HCT116 (cell line): Measurements from ENCODE around the gene SLC2A4. TPM values are rescaled to one million over a fixed set of nuclear protein-coding genes. Genes with fewer than 3 reads are reported as not detected.

Experiments used
- ATAC-seq: fragments of 200-7000 bp; cut with Tn5 transposase; 2 replicates; pipeline ENCODE4 v1.9.1; 2020; ENCODE audit warnings: mild to moderate bottlenecking, moderate library complexity
- BruUV-seq: library from RNA; stranded (reverse); fragments of 400-500 nt; replicated peaks from 2 replicates; lab custom pipeline; 2021; lab: Mats Ljungman, UMichigan
- CTCF ChIA-PET: fragments of 300-600 bp; sonication (Branson Sonifier 250); formaldehyde crosslinking; loops from one replicate; lab custom pipeline; 2021; ENCODE audit warnings: antibody characterized with exemption; lab: Charles Lee
- POLR2A ChIA-PET: fragments of 300-600, 350-600 bp; sonication (Branson Sonifier 250); formaldehyde crosslinking; loops from one replicate; lab custom pipeline; 2021; ENCODE audit warnings: antibody characterized with exemption; lab: Charles Lee
- RAD21 ChIA-PET, 2 experiments: fragments of 300-600 bp; sonication (Branson Sonifier 250); formaldehyde crosslinking; loops; one replicate each; lab custom pipeline; 2023; ENCODE audit warnings: low total read pairs in 2 of 2; ENCODE audit not compliant: uncharacterized antibody in 2 of 2, unreplicated experiment in 2 of 2, low non-redundant PET in 1 of 2; lab: Charles Lee
- DNase-seq: peaks from one replicate; pipeline ENCODE4 v3.0.0-alpha.2; 2010; ENCODE audit warnings: low read depth, low spot score
- H2AFZ ChIP-seq: fragments of 200-600 bp; shearing (Covaris generic), sonication (generic); 2 replicates; pipeline ENCODE4 v1.6.1; 2017; ENCODE audit warnings: low read depth, mixed run types, mixed read lengths, antibody characterized with exemption, low read length; ENCODE audit not compliant: poor library complexity, severe bottlenecking
- H3K27ac ChIP-seq: 2 replicates; pipeline ENCODE4 v1.5.1; 2012; ENCODE audit warnings: low read depth, low read length
- H3K27me3 ChIP-seq: fragments of 200-600 bp; sonication (generic); 2 replicates; pipeline ENCODE4 v1.6.1; 2016; ENCODE audit warnings: mixed run types, low read length, mixed read lengths; ENCODE audit not compliant: insufficient read depth
- H3K36me3 ChIP-seq, 2 experiments: fragments of 200-500 bp in 1 of 2; fragments of 200-600 bp in 1 of 2; sonication (Bioruptor generic) in 1 of 2; sonication (generic) in 1 of 2; 2 replicates each; pipeline versions ENCODE4 v1.5.1 to v1.6.1; 2014 to 2016; ENCODE audit warnings: low read length in 2 of 2, inconsistent platforms in 1 of 2, mixed read lengths in 1 of 2, mixed run types in 1 of 2; ENCODE audit not compliant: insufficient read depth in 2 of 2, control insufficient read depth in 1 of 2
- H3K4me1 ChIP-seq, 2 experiments: fragments of 200-600 bp in 1 of 2; sonication (generic) in 1 of 2; 2 replicates each; pipeline versions ENCODE4 v1.5.1 to v1.6.1; 2012 to 2017; ENCODE audit warnings: low read length in 2 of 2, inconsistent platforms in 1 of 2, mild to moderate bottlenecking in 1 of 2, mixed read lengths in 1 of 2, mixed run types in 1 of 2, moderate library complexity in 1 of 2; ENCODE audit not compliant: insufficient read depth in 2 of 2, control insufficient read depth in 1 of 2
- H3K4me2 ChIP-seq: fragments of 200-600 bp; sonication (generic); 2 replicates; pipeline ENCODE4 v1.6.1; 2017; ENCODE audit warnings: mixed run types, low read length, mixed read lengths
- H3K4me3 ChIP-seq, 2 experiments: fragments of 200-600 bp in 1 of 2; sonication (generic) in 1 of 2; replicated peaks in 1 of 2; 2 replicates each; pipeline ENCODE4 v1.5.1; 2011 to 2016; ENCODE audit warnings: low read length in 2 of 2, control low read depth in 1 of 2, low read depth in 1 of 2, mild to moderate bottlenecking in 1 of 2, mixed read lengths in 1 of 2, mixed run types in 1 of 2
- H3K79me2 ChIP-seq: fragments of 200-600 bp; sonication (generic); 2 replicates; pipeline ENCODE4 v1.6.1; 2017; ENCODE audit warnings: mild to moderate bottlenecking, mixed run types, low read length, moderate library complexity, mixed read lengths; ENCODE audit not compliant: insufficient read depth
- H3K9ac ChIP-seq: fragments of 200-600 bp; sonication (generic); 2 replicates; pipeline ENCODE4 v1.6.1; 2016; ENCODE audit warnings: low read length, mixed read lengths
- H3K9me2 ChIP-seq: fragments of 200-600 bp; sonication (generic), shearing (Covaris generic); 2 replicates; pipeline ENCODE4 v1.6.1; 2017; ENCODE audit warnings: mixed run types, mild to moderate bottlenecking, moderate library complexity; ENCODE audit not compliant: insufficient read depth
- H3K9me3 ChIP-seq, 2 experiments: fragments of 200-500 bp in 1 of 2; fragments of 200-600 bp in 1 of 2; sonication (Bioruptor generic) in 1 of 2; sonication (generic) in 1 of 2; 2 replicates each; pipeline ENCODE4 v1.6.1; 2014 to 2017; ENCODE audit warnings: low read length in 2 of 2, mixed read lengths in 2 of 2, inconsistent platforms in 1 of 2, low read depth in 1 of 2, mild to moderate bottlenecking in 1 of 2, mixed run types in 1 of 2, moderate library complexity in 1 of 2; ENCODE audit not compliant: control insufficient read depth in 1 of 2, insufficient read depth in 1 of 2
- H4K20me1 ChIP-seq: fragments of 200-600 bp; sonication (generic), shearing (Covaris generic); 2 replicates; pipeline ENCODE4 v1.6.1; 2017; ENCODE audit warnings: mixed run types, mild to moderate bottlenecking, moderate library complexity; ENCODE audit not compliant: insufficient read depth
- EGR1 ChIP-seq: IDR thresholded peaks from 2 replicates; pipeline ENCODE4 v1.6.1; 2012; ENCODE audit warnings: low read depth
- ELF1 ChIP-seq: IDR thresholded peaks from 2 replicates; pipeline ENCODE4 v1.6.1; 2012; ENCODE audit warnings: low read depth, borderline replicate concordance
- EZH2phosphoT487 ChIP-seq: fragments of 200-600 bp; IDR thresholded peaks from 2 replicates; pipeline ENCODE4 v1.6.1; 2018; ENCODE audit warnings: antibody characterized with exemption, borderline replicate concordance
- FOSL1 ChIP-seq: IDR thresholded peaks from 2 replicates; pipeline ENCODE4 v1.6.1; 2012; ENCODE audit warnings: low read depth
- JUND ChIP-seq: IDR thresholded peaks from 2 replicates; pipeline ENCODE4 v1.6.1; 2012
- POLR2A ChIP-seq: IDR thresholded peaks from 2 replicates; pipeline ENCODE4 v1.7.0; 2011; ENCODE audit warnings: borderline replicate concordance; ENCODE audit not compliant: insufficient read depth, insufficient read length; ENCODE audit errors: extremely low read depth
- POLR2AphosphoS5 ChIP-seq: IDR thresholded peaks from 2 replicates; pipeline ENCODE4 v1.6.1; 2011; ENCODE audit warnings: mild to moderate bottlenecking, low read depth, low read length, moderate library complexity
- SIN3A ChIP-seq: IDR thresholded peaks from 2 replicates; pipeline ENCODE4 v1.6.1; 2012; ENCODE audit warnings: low read depth
- SP1 ChIP-seq: IDR thresholded peaks from 2 replicates; pipeline ENCODE4 v1.6.1; 2012; ENCODE audit warnings: low read depth
- SRF ChIP-seq: IDR thresholded peaks from 2 replicates; pipeline ENCODE4 v1.6.1; 2012; ENCODE audit warnings: low read depth
- ZFX ChIP-seq: fragments of 450-650 bp; IDR thresholded peaks from 2 replicates; pipeline ENCODE4 v1.6.1; 2017
- ZNF274 ChIP-seq: fragments of 200-500 bp; sonication (Bioruptor generic); IDR thresholded peaks from 2 replicates; pipeline ENCODE4 v1.6.1; 2014; ENCODE audit warnings: mild to moderate bottlenecking, low read depth, low read length, inconsistent platforms
- intact Hi-C: fragments of 100-400 bp; cut with micrococcal nuclease; formaldehyde crosslinking; loops from 2 replicates; pipeline ENCODE4 v1.10.0; 2022
- total RNA-seq: library from RNA; stranded (reverse); gene quantifications from one replicate; pipeline ENCODE4 v1.2.1, GENCODE V29; 2021; ENCODE audit not compliant: unreplicated experiment
- TF ChIP-seq, protein P1 (sequence below): IDR thresholded peaks from 2 replicates; pipeline ENCODE4 v1.6.1; 2012
- TF ChIP-seq, protein P2 (sequence below), 3 experiments: fragments of 200-600 bp in 1 of 3; sonication (generic) in 1 of 3; IDR thresholded peaks in 2 of 3; conservative IDR thresholded peaks in 1 of 3; 2 replicates each; pipeline ENCODE4 v1.5.1; 2012 to 2017; ENCODE audit warnings: low read depth in 2 of 3, low read length in 2 of 3, antibody characterized with exemption in 1 of 3, borderline replicate concordance in 1 of 3, control low read depth in 1 of 3, mild to moderate bottlenecking in 1 of 3, mixed read lengths in 1 of 3, mixed run types in 1 of 3, moderate library complexity in 1 of 3; ENCODE audit not compliant: insufficient read depth in 1 of 3
- TF ChIP-seq, protein P3 (sequence below): IDR thresholded peaks from 2 replicates; pipeline ENCODE4 v1.6.1; 2012

The SLC2A4 gene
- total RNA-seq, 1 experiment from 2014 or later: 2.5 TPM

DNA sequence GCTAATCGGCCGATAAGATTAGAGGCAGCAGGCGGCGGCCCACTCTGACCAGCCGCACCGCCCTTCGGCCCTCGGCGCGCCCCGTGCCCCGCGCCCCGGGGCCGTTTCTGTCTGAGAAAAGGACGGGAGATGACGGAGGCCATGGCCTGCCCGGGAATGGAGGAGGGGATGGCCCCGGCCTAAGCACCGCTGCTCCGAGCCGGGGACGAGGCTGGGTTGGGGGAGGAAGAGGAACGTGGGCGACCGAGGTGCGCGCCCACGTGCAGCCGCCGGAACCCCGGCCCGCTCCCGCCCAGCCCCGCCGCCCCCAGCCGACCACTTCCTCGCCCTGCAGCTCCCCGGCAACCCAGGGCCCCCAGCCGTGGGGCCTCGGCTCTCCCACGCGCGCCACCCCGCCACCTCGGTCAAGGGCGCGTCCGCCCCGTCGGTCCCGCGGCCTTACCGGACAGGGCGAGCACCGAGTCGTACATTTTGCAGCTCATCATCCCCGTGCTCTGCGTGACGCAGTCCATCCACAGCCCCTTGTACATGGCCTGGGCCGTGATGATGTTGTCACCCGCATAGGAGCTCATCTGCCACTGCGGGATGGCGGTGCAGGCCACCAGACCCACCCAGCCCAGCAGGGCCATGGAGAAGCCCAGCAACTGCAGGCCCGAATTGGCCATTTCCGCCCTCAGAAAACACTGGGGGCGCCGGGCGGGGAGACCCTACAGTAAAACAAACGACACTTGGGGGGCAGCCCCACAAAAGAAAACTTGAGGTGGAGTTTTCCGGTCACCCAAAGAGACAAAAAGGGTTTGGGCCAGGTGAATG, 19.9 kb upstream of the SLC2A4 start:
- TSS peak; percentile 63 for BruUV-seq
- Histone ChIP-seq H3K9me3 (no peaks in the 10 kb centered on the region), H3K79me2 (peaks cover 54% of the 10 kb centered on the region), H3K4me3 (peak overlapping the region; percentile 98 to 99), H3K4me2 (peak overlapping the region; percentile 90), H3K36me3 (peaks cover 9 to 25% of the 10 kb centered on the region in 2 experiments), H3K9ac (peak overlapping the region; percentile 99), H4K20me1 (peaks cover 5% of the 10 kb centered on the region; the same call in 1 of the 2 replicates), H3K4me1 (peaks cover 39 to 62% of the 10 kb centered on the region in 2 experiments), H3K9me2 (no peaks in the 10 kb centered on the region), H3K27me3 (no peaks in the 10 kb centered on the region), H3K27ac (peak overlapping the region; percentile 94), H2AFZ (no peak overlapping the region)
- ChIA-PET CTCF (no interaction called here), POLR2A (interaction anchor here (1.1 kb wide), 2 partner anchors 24 to 71 kb away, joined by 3 to 7 read pairs; no protein-coding TSS in a partner anchor), RAD21 (no interaction called here)
- no peak for DNase-seq
- peak; percentile 5 for ATAC-seq
- TF ChIP-seq, protein P1, sequence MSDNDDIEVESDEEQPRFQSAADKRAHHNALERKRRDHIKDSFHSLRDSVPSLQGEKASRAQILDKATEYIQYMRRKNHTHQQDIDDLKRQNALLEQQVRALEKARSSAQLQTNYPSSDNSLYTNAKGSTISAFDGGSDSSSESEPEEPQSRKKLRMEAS: no peak; the same call in 1 of the 2 replicates
- TF ChIP-seq SRF (no peak), ZFX (peak; percentile 68)
- intact Hi-C loops: loop anchor here (1.0 to 10.0 kb wide), 4 partner anchors 9 to 173 kb away; partner anchors contain the start of genes ELP5, FGF11, SLC2A4 and TMEM102

DNA sequence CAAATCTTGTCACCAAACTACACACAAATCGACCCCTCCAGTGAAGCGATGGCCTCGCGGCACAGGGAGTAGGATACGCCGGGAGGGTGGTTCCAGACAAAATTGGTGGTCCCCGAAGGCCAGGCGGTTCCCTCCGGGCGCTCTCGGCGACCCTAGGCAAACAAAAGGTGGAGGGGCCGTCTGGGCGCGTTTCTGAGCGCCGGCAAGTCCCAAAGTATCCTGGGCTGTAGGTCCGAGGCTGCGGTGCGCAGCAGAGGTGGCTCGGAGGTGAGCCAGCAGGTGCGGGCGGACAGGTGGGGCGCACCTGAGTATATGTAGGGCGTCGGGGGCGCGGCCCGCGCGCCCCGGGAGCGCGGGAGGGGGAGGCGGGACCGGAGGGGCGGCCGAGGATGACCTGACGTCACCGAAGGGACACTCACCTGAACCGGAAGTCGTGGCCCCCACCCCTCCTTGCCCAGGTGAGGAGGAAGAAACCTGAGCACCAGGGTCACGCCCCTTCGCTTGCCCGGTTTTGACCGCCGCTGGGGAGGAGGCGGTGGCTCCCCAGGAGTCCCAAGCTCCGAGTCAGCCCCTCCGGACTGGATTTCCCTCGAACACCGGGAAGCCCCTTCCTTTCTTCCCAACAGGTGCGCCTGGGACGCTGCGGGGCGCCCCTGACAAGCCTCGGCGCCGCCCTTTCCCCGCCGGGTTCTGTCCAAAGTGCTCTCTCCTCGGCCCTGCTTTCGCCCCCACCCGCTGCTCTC, 19.2 kb upstream of the SLC2A4 start, which contains the start of gene CLDN7:
CLDN7 (minus strand) TSS at position 287 of the 743 bp plus-strand sequence. CDS start 435 bp downstream, outside the sequence.
- Histone ChIP-seq H3K4me2 (peak within 1 kb of the TSS; percentile 90), H3K9ac (peak within 1 kb of the TSS; percentile 99), H3K27me3 (no peaks in the 10 kb centered on the region), H3K27ac (peak within 1 kb of the TSS; percentile 94), H3K79me2 (peaks cover 48% of the 10 kb centered on the region), H3K9me3 (no peaks in the 10 kb centered on the region), H3K4me1 (peaks cover 42 to 70% of the 10 kb centered on the region in 2 experiments), H3K4me3 (peak within 1 kb of the TSS; percentile 98 to 99), H3K9me2 (no peaks in the 10 kb centered on the region), H3K36me3 (peaks cover 9 to 21% of the 10 kb centered on the region in 2 experiments), H4K20me1 (peaks cover 5% of the 10 kb centered on the region; the same call in 1 of the 2 replicates), H2AFZ (no peak within 1 kb of the TSS)
- ChIA-PET CTCF (no interaction called here), POLR2A (interaction anchor here (1.1 to 1.6 kb wide), 3 partner anchors 18 to 72 kb away, joined by 3 to 7 read pairs (median 6); partner anchors contain the start of gene SLC2A4), RAD21 (no interaction called here)
- intact Hi-C loops: loop anchor here (1.0 to 10.0 kb wide), 4 partner anchors 10 to 172 kb away; partner anchors contain the start of genes ELP5, FGF11, SLC2A4 and TMEM102
- ATAC-seq: peak; percentile 62
- DNase-seq: peak; percentile 93
- BruUV-seq: no TSS peak
- TF ChIP-seq ZNF274: no peak
- TF ChIP-seq, protein P2, sequence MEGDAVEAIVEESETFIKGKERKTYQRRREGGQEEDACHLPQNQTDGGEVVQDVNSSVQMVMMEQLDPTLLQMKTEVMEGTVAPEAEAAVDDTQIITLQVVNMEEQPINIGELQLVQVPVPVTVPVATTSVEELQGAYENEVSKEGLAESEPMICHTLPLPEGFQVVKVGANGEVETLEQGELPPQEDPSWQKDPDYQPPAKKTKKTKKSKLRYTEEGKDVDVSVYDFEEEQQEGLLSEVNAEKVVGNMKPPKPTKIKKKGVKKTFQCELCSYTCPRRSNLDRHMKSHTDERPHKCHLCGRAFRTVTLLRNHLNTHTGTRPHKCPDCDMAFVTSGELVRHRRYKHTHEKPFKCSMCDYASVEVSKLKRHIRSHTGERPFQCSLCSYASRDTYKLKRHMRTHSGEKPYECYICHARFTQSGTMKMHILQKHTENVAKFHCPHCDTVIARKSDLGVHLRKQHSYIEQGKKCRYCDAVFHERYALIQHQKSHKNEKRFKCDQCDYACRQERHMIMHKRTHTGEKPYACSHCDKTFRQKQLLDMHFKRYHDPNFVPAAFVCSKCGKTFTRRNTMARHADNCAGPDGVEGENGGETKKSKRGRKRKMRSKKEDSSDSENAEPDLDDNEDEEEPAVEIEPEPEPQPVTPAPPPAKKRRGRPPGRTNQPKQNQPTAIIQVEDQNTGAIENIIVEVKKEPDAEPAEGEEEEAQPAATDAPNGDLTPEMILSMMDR (IDR thresholded peaks at IDR 0.05 in 2 of 3, conservative IDR thresholded peaks at IDR 0.05 in 1 of 3; ENCODE audit: borderline replicate concordance in 1 of 3, insufficient read depth in 1 of 3, low read depth in 2 of 3, low read length in 2 of 3): peak in 2 of 3 experiments; percentile 25 to 42; a peak in 2 of 6 replicates
- TF ChIP-seq SRF: no peak; the same call in 1 of the 2 replicates
- peak; percentile 96 for TF ChIP-seq POLR2A
- TF ChIP-seq EZH2phosphoT487: no peak
- TF ChIP-seq EGR1: peak; percentile 78
- TF ChIP-seq, protein P3, sequence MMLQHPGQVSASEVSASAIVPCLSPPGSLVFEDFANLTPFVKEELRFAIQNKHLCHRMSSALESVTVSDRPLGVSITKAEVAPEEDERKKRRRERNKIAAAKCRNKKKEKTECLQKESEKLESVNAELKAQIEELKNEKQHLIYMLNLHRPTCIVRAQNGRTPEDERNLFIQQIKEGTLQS: no peak
- TF ChIP-seq, protein P1: peak; percentile 86
- TF ChIP-seq POLR2AphosphoS5: peak; percentile 100
- peak; percentile 88 for TF ChIP-seq SP1
- TF ChIP-seq SIN3A: peak; percentile 98
- TF ChIP-seq FOSL1: no peak
- peak; percentile 55 for TF ChIP-seq JUND
- no peak; the same call in 1 of the 2 replicates for TF ChIP-seq ELF1
